Measurements from ENCODE around the gene AZU1.
A peak's percentile ranks its signal among the peaks of the same experiment; 100 is the strongest.

Gene AZU1

DNA sequence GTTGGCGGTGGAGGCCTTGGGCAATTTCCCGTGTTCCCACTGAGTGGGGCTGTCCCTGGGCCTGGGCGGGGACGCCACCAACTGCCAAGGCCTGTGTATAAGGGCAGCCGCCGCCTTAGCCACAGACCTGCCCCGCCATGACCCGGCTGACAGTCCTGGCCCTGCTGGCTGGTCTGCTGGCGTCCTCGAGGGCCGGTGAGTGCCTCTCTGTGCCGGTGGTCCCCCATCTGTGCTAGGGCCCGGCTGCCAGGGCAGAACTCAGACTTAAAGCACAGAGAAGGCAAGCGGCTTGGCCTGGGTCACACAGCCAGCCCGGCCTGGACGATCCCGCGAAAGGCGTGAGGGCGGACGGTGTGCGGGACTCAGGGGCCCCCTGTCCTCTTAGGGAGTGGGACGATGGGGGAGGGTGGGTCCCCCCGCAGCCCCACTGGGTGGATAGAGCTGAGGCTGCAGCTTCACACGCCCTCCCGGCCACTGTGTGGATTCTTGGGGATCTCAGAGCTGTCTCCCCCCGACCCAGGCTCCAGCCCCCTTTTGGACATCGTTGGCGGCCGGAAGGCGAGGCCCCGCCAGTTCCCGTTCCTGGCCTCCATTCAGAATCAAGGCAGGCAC lies at the start of gene AZU1:
TSS of gene AZU1 (plus strand) at position 128 of the 612 bp plus-strand sequence. CDS start at position 138, 10 bp downstream.
- DNase-seq: no peak

DNA sequence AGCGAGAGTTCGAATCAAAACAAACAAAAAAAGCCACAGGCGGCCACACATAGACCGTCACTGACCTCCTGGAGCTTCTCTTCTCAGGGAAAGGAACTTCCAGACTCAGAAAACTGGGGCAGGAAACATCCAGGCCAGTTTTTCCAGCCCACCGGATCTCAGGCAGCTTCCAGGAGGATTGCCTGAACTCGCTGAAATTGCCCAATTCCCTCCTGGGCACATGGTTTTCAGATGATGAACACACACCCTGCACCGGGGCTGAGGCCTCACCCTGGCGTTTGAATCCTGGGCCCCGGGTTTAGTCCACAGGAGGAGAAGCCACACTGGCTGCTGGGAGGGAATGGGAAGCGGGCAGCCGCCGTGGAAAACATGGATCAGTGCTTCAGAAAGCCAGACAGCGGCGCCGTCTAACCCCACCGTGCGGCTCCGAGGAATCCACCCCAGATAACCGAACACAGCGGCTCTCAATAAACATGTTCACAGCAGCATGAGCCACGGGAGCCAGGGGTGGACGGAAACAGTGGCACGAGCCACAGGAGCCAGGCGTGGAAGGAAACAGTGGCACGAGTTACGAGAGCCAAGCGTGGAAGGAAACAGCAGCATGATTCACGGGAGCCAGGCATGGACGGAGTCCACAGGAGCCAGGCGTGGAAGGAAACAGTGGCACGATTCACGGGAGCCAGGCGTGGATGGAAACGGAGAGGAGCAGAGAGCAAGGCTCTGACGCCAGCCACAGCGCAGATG lies 48.6 kb upstream of the AZU1 start:
- DNase-seq: no peak

GRCh38 chr19:780935-781334 lies 46.7 kb upstream of the AZU1 start:
- DNase-seq: no peak

- DNase-seq: no peak
These were observed 45.8 kb upstream of the AZU1 start for GRCh38 chr19:781800-782184.

DNA sequence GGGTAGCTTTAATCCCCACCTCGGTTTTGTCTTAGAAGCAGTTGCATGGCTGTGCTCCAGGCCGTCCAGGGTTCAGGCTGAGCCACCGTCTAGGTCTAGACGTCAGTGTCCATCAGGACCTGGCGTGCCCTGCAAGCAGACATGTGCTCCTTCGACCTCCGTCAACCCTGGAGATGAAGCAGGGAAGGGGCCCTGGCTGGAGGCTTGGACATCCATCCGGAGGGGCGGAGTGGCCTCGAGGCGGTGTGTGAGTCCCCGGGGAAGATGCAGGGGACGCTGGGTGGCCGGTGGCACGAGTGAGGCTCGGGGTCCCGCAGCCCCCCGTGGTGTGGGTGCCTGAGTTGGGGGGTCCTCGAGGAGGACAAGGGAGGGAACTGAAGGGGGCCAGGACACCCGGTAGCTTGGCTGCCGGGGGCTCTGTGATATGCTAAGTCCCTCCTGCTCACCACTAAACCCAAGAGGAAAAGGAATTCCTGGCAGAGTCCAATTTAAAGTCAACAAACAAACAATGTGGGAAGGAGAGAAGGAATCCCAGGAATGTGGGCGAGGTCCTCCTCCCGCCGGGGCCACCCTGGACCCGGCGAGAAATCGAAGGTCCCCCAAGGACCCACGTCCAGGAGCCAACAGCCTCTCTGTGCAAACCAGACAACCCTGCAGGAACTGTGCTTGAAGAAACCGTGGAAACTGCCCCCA lies 45.3 kb upstream of the AZU1 start:
- DNase-seq: no peak

GRCh38 chr19:782878-783668 lies 44.6 kb upstream of the AZU1 start:
- no peak for DNase-seq

- no peak for DNase-seq
These were observed 43.1 kb upstream of the AZU1 start for GRCh38 chr19:784541-784940.

DNA sequence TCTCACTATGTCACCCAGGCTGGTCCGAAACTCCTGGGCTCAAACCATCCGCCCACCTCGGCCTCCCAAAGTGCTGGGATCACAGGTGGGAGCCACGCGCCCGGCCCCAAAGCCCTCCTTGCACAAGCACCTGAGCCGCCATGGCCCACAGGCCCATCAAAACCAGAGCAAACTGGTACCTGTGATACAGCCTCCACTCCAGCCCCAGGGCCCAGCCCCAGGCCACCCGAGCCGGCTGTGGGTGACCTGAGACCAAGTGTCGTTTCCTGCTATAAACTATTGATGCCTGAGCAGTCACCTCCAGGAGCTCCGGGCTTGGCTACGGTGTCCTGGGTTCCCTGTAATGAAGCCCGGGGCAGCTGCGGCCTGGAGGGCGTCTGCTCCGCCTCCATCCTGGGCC lies 40.1 kb upstream of the AZU1 start:
- no peak for DNase-seq

DNA sequence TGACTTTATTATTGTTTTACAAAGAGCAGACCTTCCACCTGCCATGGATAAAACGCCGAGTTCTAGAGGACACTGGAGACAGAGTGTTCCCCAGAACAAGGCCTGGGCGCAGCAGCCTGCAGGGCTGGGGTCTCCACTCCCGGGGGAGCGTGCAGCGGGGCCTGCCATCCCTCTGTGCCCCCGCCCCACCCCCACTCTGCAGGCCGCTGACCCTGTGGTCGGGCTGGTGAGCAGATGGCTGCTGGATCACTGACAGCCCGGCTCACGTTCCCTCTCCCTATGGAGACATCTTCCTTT lies 39.0 kb upstream of the AZU1 start:
- no peak for DNase-seq

DNA sequence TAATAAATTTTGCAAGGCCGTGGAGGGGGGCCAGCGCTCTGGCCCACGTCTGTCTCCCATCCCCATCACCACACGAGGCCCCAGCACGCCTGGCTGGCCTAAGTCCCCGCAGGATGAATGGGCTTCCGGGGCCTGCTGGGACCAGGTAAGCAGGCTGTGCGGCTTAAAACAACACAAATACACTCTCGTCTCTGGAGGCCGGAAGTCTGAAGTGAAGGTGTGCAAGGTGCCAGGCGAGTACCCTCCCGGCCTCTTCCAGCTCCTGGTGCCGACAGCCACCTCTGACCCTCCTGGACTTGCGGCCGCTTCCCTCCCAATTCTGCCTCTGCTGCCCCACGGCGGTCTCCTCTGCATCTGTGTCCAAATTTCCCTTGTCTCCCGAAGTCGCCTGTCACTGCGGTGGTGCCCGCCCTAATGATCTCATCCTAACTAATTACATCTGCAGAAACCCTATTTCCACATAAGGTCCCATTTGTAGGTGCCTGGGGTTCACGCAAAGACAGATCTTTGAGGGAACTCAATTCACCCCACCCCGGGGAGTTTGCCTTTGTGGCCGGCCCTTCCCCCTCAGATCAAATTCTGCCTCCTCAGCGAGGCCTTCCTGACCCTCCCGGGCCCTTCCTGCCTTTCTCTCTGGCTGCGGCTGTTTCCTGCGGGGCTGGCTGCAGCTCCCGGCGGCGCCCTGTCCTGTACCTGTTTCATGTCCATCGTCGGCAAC lies 38.5 kb upstream of the AZU1 start:
- no peak for DNase-seq

GRCh38 chr19:789701-790060 lies 38.0 kb upstream of the AZU1 start:
- no peak for DNase-seq

GRCh38 chr19:791007-791566 lies 36.5 kb upstream of the AZU1 start:
- DNase-seq: no peak

DNA sequence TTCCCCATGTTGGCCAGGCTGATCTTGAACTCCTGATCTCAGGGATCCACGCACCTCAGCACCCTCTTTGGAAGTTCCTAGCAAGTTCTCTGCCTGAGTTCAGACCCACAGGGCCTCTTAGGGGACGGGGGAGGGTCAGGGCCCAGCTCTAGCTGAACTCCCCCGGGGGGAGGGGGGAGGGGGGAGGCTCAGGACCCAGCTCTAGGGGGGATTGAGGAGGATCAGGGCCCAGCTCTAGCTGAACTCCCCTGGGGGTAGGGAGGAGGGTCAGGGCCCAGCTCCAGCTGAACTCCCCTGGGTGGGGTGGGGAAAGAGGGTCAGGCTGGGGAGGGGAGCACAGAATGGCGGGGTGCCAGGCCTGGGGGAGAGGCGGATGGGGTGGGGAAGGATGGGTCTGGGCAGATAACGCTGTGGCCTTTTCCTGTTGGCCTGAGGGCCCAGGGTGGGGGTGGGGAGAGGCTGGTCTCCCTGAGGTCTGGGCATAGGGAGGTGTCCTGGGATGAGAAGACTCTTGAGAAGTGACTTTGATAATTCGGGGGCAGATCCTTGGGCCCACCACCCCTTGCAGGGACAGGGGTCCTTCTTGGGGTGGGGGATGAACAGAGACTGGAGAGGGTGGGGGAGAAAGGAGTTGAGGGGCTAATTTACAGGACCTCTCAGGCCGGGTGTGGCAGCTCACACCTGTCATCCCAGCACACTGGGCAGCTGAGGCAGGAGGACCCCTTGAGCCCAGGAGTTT lies 35.9 kb upstream of the AZU1 start:
- DNase-seq: no peak

DNA sequence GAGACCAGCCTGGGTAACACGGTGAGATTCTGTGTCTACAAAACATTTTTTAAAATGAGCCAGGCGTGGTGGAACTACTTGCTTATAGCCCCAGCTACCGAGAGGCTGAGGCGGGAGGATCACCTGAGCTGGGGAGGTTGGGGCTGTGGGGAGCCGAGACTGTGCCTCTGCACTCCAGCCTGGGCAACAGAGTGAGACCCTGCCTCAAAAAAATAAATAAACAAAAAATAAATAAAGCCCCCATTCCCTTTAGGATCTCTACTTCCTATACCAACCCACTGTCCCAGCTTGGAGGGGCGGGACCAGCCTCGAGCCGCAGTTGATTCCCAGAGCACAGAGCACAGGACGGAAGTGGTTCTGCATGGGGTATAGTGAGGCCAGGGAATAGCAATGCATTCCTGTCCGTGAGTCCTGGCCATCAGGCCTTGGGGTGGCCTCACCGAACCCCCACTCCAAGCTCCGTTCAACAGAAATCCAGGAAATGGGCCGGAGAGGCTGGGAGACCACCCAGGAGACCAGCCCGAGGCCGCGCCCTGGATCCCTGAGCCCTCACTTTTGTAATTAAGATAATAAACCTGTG lies 35.2 kb upstream of the AZU1 start:
- DNase-seq: no peak

- no peak for DNase-seq
These were observed 33.8 kb upstream of the AZU1 start for GRCh38 chr19:793806-794205.

- DNase-seq: no peak
These were observed 32.5 kb upstream of the AZU1 start for GRCh38 chr19:795073-795611.

GRCh38 chr19:795691-796581 lies 31.7 kb upstream of the AZU1 start:
- DNase-seq: no peak

DNA sequence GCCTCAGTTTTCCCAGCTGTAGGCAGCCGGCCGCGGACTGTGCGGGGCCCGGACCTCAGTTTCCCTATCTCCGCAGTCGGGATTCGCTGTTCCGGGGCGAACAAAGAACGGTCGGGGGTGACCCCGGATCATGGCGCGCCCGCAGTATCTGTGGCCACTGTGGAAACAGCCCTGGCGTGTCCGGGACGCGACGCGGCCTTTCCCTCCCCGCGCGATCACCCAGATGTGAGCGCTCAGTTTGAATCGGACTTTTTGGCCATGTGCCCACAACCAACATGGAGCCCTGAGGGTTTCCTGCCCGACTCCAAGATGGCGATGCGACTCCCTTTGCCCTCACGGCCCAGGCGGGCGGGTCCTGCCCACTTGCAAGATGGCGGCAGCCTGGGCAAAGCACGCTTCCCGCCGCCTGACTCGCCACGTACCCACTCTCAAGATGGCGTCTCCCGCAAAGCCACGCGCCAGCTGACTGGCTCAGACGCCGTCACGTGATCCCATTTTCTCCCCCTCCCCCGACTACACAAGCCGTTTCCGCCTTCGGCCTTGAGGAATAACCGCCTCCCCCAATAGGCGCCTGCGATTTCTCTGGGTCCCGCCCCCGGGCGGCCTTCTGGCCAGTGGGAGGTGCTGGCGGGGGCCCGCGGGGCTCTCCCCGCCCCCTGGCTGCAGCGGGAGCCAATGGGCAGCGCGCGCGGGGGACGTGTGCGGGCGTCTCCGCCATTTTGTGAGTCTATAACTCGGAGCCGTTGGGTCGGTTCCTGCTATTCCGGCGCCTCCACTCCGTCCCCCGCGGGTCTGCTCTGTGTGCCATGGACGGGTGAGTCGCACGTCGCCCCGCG lies 30.7 kb upstream of the AZU1 start, which contains the start of gene PTBP1:
TSS of gene PTBP1 (plus strand) at position 761 of the 836 bp plus-strand sequence. CDS start at position 807, 46 bp downstream.
- DNase-seq: peak; percentile 100

Data from CD4-positive, alpha-beta T cell treated with Interleukin-21 for 1 hour (primary cell).